ENCODE measurements around the gene ZNF467. TPM values are rescaled to one million over a fixed set of nuclear protein-coding genes. Genes with fewer than 3 reads are reported as not detected.

The ZNF467 gene
- total and polyA plus RNA-seq, 8 donors: 3.1 to 16.4 (median 12.2) TPM; not detected in 1

DNA sequence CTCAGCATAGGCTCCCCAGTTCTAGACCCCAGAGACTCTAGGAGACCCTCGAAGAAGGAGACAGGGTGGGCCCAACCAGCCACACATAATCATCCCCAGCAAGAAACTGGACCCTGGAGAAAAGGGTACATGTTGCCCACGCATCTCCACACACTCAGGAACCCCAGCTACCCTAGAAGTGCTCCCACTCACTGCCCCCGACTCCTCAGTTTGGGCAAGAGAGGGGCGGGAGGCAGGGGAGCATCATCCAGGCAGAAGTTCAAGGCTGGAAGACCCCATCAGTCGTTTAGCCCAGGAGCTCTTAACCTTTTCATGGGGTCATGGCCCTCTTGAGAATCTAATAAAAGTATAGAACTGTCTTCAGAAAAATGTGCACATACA is 1.8 kb upstream of the ZNF467 start:
- Histone ChIP-seq H3K4me3 (no peak overlapping the region), H3K36me3 (peaks cover 0 to 7% (median 3%) of the 10 kb centered on the region in 4 donors), H3K4me1 (peaks cover 22 to 57% (median 43%) of the 10 kb centered on the region in 4 donors), H3K27ac (peak overlapping the region in 3 of 5 donors; percentile 7 to 89 (median 87)), H3K9me3 (no peaks in the 10 kb centered on the region), H3K27me3 (peaks cover 0 to 9% (median 0%) of the 10 kb centered on the region in 3 donors)
- TF ChIP-seq POLR2A (IDR thresholded peaks at IDR 0.05) (no peak), POLR2AphosphoS5 (IDR thresholded peaks at IDR 0.05) (no peak), EP300 (IDR thresholded peaks at IDR 0.05) (no peak)
- TF ChIP-seq, protein P1, sequence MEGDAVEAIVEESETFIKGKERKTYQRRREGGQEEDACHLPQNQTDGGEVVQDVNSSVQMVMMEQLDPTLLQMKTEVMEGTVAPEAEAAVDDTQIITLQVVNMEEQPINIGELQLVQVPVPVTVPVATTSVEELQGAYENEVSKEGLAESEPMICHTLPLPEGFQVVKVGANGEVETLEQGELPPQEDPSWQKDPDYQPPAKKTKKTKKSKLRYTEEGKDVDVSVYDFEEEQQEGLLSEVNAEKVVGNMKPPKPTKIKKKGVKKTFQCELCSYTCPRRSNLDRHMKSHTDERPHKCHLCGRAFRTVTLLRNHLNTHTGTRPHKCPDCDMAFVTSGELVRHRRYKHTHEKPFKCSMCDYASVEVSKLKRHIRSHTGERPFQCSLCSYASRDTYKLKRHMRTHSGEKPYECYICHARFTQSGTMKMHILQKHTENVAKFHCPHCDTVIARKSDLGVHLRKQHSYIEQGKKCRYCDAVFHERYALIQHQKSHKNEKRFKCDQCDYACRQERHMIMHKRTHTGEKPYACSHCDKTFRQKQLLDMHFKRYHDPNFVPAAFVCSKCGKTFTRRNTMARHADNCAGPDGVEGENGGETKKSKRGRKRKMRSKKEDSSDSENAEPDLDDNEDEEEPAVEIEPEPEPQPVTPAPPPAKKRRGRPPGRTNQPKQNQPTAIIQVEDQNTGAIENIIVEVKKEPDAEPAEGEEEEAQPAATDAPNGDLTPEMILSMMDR (IDR thresholded peaks at IDR 0.05): no peak
- intact Hi-C loops (cut with DNase I; ENCODE audit: low total_unique reads): no loop called here
- WGBS, 5 donors: 63 to 70% (median 69%) methylated on average over 5 of the region's 5 CpGs
- DNase-seq: no peak

DNA sequence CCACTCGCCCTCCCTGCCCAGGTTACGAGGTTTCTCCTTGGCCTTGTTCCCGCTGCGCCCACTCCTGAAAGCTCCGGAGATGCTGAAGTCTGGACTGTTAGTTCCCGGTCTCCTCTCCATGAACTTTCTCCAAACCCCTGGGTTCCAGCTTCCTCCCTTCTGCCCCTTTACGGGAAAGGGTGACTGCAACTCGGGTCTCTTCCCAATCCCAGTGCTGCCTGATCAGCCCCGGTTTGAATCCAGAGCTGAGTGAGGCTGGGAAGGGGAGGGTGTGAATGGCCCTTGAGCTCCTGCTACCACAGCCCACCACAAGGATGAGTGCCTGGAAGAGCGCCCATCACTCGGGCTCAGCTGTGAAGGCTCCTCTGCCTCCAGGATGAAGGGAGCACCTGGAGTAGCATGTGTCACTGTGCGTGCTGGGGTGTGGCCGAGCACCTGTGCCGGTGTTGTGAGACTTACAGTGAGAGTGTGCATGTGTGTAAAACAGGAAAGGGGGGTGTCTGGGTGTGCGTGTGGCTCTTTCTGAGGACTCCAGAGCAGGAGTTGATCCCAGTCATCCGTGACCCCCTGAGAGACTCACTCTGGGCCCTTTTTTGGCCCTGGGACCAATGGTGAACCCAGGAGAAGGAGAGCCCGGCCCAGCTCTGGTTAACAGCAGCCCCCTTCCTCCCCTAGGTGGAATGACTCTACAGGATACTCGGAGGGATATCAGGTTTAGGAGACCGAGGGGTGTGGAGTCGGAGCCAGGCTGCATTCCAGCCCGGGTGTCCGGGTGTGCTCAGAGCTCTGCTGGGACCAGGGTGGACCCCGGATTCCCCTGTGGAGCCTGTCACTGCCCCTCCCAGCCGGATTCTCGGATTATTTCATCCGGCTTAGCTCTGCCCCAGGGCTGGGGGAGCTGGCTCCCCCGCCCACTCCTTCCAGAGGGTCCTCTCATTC is 1.1 kb upstream of the ZNF467 start:
- H3K9me3 ChIP-seq: no peaks in the 10 kb centered on the region
- peaks cover 0 to 13% (median 7%) of the 10 kb centered on the region in 4 donors for H3K36me3 ChIP-seq
- WGBS, 5 donors: 33 to 44% (median 36%) methylated on average over 18 to 27 of the region's 27 CpGs
- DNase-seq: peak in 1 of 2 donors; percentile 72
- H3K27me3 ChIP-seq: peaks cover 0 to 9% (median 0%) of the 10 kb centered on the region in 3 donors
- H3K4me3 ChIP-seq: peak overlapping the region; percentile 70 to 78 (median 78)
- peak overlapping the region; percentile 56 to 91 (median 87) for H3K27ac ChIP-seq
- TF ChIP-seq POLR2A (IDR thresholded peaks at IDR 0.05) (no peak), POLR2AphosphoS5 (IDR thresholded peaks at IDR 0.05) (no peak), EP300 (IDR thresholded peaks at IDR 0.05) (no peak)
- TF ChIP-seq, protein P1 (IDR thresholded peaks at IDR 0.05): no peak
- peaks cover 22 to 58% (median 43%) of the 10 kb centered on the region in 4 donors for H3K4me1 ChIP-seq
- intact Hi-C loops (cut with DNase I; ENCODE audit: low total_unique reads): no loop called here

DNA sequence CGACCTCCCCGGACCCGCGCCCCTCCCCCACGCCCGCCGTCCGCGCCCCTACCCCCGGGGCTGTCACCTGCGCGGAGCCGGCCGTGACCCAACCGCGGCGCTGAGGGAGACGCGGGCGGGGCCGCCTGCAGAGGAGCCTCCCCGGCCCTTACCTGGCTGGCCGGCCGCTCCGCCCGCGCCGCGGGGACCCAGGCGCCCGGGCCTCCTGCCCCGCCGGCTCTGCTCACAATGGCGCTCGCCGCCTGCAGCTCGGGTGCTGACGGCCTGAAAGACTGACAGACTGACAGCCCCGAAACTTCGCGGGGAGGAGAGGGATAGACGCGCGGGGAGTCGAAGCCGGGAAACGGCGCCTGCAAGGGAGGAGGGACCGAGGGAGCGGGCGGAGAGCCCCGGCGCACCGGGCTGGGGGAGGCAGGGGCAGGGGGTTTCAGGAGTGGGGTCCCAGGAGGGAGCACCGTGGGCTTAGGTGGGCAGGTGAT is 393 bp downstream of the ZNF467 start:
- TF ChIP-seq, protein P1 (IDR thresholded peaks at IDR 0.05): no peak
- TF ChIP-seq POLR2A (IDR thresholded peaks at IDR 0.05): no peak
- TF ChIP-seq EP300 (IDR thresholded peaks at IDR 0.05): no peak
- TF ChIP-seq POLR2AphosphoS5 (IDR thresholded peaks at IDR 0.05): no peak
- DNase-seq: peak; percentile 44 to 68
- peak overlapping the region; percentile 82 to 91 (median 87) for H3K27ac ChIP-seq
- peaks cover 9 to 29% (median 22%) of the 10 kb centered on the region in 4 donors for H3K36me3 ChIP-seq
- 0 to 1% (median 1%) methylated on average over 26 to 55 of the region's 55 CpGs for WGBS, 5 donors
- no peaks in the 10 kb centered on the region for H3K9me3 ChIP-seq
- peaks cover 22 to 58% (median 43%) of the 10 kb centered on the region in 4 donors for H3K4me1 ChIP-seq
- H3K4me3 ChIP-seq: peak overlapping the region; percentile 70 to 78 (median 78)
- intact Hi-C loops (cut with DNase I; ENCODE audit: low total_unique reads): no loop called here
- peaks cover 0 to 9% (median 0%) of the 10 kb centered on the region in 3 donors for H3K27me3 ChIP-seq

DNA sequence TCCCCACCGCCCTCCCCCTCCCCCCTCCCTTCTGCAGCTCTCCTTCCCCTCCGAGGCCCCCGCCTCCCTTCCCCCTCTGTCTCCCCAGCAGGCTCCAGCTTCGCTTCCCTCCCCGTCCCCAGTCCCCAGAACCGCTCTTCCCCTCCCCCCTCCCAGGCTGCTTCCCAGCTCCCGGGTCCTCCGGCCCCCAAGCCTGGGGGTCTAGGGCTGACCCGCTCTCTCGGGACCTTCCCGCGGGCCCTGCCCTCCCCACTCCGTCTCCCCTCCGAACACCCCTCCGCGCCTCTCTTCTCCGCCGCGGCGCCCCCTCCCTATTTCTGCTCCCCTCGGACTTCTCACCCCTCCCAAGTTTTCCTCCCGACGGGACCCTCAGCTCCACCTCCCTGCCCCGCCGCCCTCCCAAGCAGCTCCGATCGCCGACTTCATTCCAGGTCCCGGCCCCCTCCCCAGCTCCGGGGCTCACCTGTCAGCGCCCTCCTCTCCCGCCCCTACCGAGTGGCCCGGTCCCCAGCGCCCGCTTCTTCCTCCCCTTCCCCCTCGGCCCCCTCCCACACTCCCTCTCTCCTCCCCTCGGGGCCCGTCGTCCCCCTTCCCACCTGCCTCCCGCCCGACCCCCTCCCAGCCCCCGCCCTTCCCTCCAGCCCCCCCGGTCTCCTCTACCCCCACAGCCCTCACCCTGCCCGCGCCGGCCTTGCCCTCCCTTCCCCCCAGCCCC is 990 bp downstream of the ZNF467 start:
- Histone ChIP-seq H3K27ac (peak overlapping the region; percentile 84 to 91 (median 89)), H3K36me3 (peaks cover 9 to 34% (median 27%) of the 10 kb centered on the region in 4 donors), H3K9me3 (no peaks in the 10 kb centered on the region), H3K27me3 (peaks cover 0 to 9% (median 0%) of the 10 kb centered on the region in 3 donors), H3K4me3 (peak overlapping the region; percentile 70 to 78 (median 78)), H3K4me1 (peaks cover 22 to 58% (median 43%) of the 10 kb centered on the region in 4 donors)
- TF ChIP-seq, protein P1 (IDR thresholded peaks at IDR 0.05): no peak
- TF ChIP-seq POLR2A (IDR thresholded peaks at IDR 0.05) (no peak), POLR2AphosphoS5 (IDR thresholded peaks at IDR 0.05) (no peak), EP300 (IDR thresholded peaks at IDR 0.05) (no peak)
- 1 to 3% (median 1%) methylated on average over 29 to 46 of the region's 47 CpGs for whole genome bisulfite sequencing, 5 donors
- no peak for DNase-seq
- intact Hi-C loops (cut with DNase I; ENCODE audit: low total_unique reads): no loop called here
